Caco-2 (cell line): ENCODE measurements around the gene ILF3. TPM values are rescaled to one million over a fixed set of nuclear protein-coding genes. Genes with fewer than 3 reads are reported as not detected.

Source experiments
- BruUV-seq: library from RNA; stranded (reverse); fragments of 400-500 nt; replicated peaks from 2 replicates; lab custom pipeline; 2021; lab: Mats Ljungman, UMichigan
- CTCF ChIA-PET: fragments of 300-600 bp; sonication (Branson Sonifier 250); formaldehyde crosslinking; loops from one replicate; lab custom pipeline; 2022; ENCODE audit warnings: antibody characterized with exemption; lab: Charles Lee
- POLR2A ChIA-PET: fragments of 300-600 bp; sonication (Branson Sonifier 250); formaldehyde crosslinking; loops from one replicate; lab custom pipeline; 2022; ENCODE audit warnings: antibody characterized with exemption; lab: Charles Lee
- DNase-seq, 2 experiments: peaks; one replicate each; pipeline versions ENCODE4 v3.0.0 to v3.0.0-alpha.2; 2020 to 2022
- H3K27me3 ChIP-seq: replicated peaks from 2 replicates; pipeline ENCODE4 v1.6.0; 2011; ENCODE audit warnings: low read length; ENCODE audit not compliant: control insufficient read depth, insufficient read depth
- H3K36me3 ChIP-seq: 2 replicates; pipeline ENCODE4 v1.5.1; 2011; ENCODE audit warnings: low read length; ENCODE audit not compliant: control insufficient read depth, insufficient read depth
- H3K4me1 ChIP-seq: fragments of 250-450 bp; sonication (Bioruptor Pico); 2 replicates; pipeline ENCODE4 v1.5.1; 2020; ENCODE audit warnings: mild to moderate bottlenecking
- H3K4me3 ChIP-seq: 2 replicates; pipeline ENCODE4 v1.5.1; 2011; ENCODE audit warnings: low read depth, mild to moderate bottlenecking, control low read depth, low read length
- H3K9me3 ChIP-seq: fragments of 250-450 bp; sonication (Bioruptor Pico); 2 replicates; pipeline ENCODE4 v1.5.1; 2020; ENCODE audit warnings: mild to moderate bottlenecking, moderate library complexity
- H3K27ac Mint-ChIP-seq: one replicate; pipeline ENCODE4 v1.8.0; 2022; ENCODE audit warnings: mixed read lengths; ENCODE audit not compliant: unreplicated experiment
- H3K27me3 Mint-ChIP-seq: one replicate; pipeline ENCODE4 v1.8.0; 2022; ENCODE audit warnings: mixed read lengths; ENCODE audit not compliant: insufficient read depth, unreplicated experiment
- H3K36me3 Mint-ChIP-seq: one replicate; pipeline ENCODE4 v1.8.0; 2022; ENCODE audit warnings: mild to moderate bottlenecking, mixed read lengths; ENCODE audit not compliant: insufficient read depth, unreplicated experiment
- H3K4me1 Mint-ChIP-seq: one replicate; pipeline ENCODE4 v1.8.0; 2022; ENCODE audit warnings: low read depth, mixed read lengths; ENCODE audit not compliant: unreplicated experiment
- H3K4me3 Mint-ChIP-seq: one replicate; pipeline ENCODE4 v1.8.0; 2022; ENCODE audit warnings: mild to moderate bottlenecking, moderate library complexity, mixed read lengths; ENCODE audit not compliant: unreplicated experiment
- H3K9me3 Mint-ChIP-seq: one replicate; pipeline ENCODE4 v1.8.0; 2022; ENCODE audit warnings: mixed read lengths; ENCODE audit not compliant: unreplicated experiment
- intact Hi-C: fragments of 100-400 bp; cut with micrococcal nuclease; formaldehyde crosslinking; loops from one replicate; pipeline ENCODE4 v1.10.0; 2022; ENCODE audit not compliant: unreplicated experiment
- total RNA-seq: library from RNA; stranded (reverse); gene quantifications from 2 replicates; pipeline ENCODE4 v1.2.3, GENCODE V29; 2022
- TF ChIP-seq, protein P1 (sequence below), 2 experiments: fragments of 200-600 bp in 1 of 2; IDR thresholded peaks; 1 replicate in 1 of 2; 2 replicates in 1 of 2; pipeline versions ENCODE4 v1.5.1 to v1.8.0; 2011 to 2022; ENCODE audit warnings: antibody characterized with exemption in 1 of 2, control low read depth in 1 of 2, inconsistent platforms in 1 of 2, low read depth in 1 of 2, low read length in 1 of 2, mild to moderate bottlenecking in 1 of 2, moderate library complexity in 1 of 2; ENCODE audit not compliant: insufficient read depth in 1 of 2, severe bottlenecking in 1 of 2, unreplicated experiment in 1 of 2

Gene ILF3
- total RNA-seq, 1 experiment from 2014 or later = 399 TPM

DNA sequence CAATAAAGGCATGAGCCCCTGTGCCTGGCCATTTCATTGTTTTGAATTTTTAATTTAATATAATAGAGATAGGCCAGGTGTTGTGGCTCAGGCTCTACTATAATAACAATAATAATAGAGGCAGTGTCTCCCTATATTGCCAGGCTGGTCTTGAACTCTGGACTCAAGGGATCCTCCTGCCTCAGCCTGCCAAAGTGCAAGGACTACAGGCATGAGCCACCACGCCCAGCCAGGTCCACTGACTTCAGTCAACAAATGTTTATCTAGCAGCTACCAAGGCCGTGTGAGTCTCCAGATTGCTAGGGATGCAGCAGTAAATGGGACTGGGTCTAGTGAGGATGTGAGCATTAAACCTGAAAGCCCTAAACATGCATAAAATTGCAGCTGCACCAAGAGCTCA is 13.8 kb upstream of the ILF3 start:
- no peak overlapping the region for H3K4me3 ChIP-seq
- no TSS peak for BruUV-seq
- Mint-ChIP-seq H3K9me3 (no peaks in the 10 kb centered on the region), H3K4me3 (no peak overlapping the region), H3K27ac (no peak overlapping the region), H3K36me3 (peaks cover 84% of the 10 kb centered on the region), H3K4me1 (peaks cover 10% of the 10 kb centered on the region), H3K27me3 (no peaks in the 10 kb centered on the region)
- H3K27me3 ChIP-seq = no peaks in the 10 kb centered on the region
- H3K4me1 ChIP-seq = peaks cover 6% of the 10 kb centered on the region
- no peaks in the 10 kb centered on the region for H3K9me3 ChIP-seq
- ChIA-PET CTCF (no interaction called here), POLR2A (interaction anchor here (0.6 kb wide), 1 partner anchor 409 kb away, joined by 4 read pairs; the partner anchor contains the start of gene S1PR2)
- TF ChIP-seq, protein P1, sequence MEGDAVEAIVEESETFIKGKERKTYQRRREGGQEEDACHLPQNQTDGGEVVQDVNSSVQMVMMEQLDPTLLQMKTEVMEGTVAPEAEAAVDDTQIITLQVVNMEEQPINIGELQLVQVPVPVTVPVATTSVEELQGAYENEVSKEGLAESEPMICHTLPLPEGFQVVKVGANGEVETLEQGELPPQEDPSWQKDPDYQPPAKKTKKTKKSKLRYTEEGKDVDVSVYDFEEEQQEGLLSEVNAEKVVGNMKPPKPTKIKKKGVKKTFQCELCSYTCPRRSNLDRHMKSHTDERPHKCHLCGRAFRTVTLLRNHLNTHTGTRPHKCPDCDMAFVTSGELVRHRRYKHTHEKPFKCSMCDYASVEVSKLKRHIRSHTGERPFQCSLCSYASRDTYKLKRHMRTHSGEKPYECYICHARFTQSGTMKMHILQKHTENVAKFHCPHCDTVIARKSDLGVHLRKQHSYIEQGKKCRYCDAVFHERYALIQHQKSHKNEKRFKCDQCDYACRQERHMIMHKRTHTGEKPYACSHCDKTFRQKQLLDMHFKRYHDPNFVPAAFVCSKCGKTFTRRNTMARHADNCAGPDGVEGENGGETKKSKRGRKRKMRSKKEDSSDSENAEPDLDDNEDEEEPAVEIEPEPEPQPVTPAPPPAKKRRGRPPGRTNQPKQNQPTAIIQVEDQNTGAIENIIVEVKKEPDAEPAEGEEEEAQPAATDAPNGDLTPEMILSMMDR (IDR thresholded peaks at IDR 0.05; ENCODE audit: insufficient read depth in 1 of 2, low read depth in 1 of 2, low read length in 1 of 2, severe bottlenecking in 1 of 2, unreplicated experiment in 1 of 2) = no peak
- DNase-seq = no peak
- no peaks in the 10 kb centered on the region; the same call in 1 of the 2 replicates for H3K36me3 ChIP-seq
- intact Hi-C loops = no loop called here

DNA sequence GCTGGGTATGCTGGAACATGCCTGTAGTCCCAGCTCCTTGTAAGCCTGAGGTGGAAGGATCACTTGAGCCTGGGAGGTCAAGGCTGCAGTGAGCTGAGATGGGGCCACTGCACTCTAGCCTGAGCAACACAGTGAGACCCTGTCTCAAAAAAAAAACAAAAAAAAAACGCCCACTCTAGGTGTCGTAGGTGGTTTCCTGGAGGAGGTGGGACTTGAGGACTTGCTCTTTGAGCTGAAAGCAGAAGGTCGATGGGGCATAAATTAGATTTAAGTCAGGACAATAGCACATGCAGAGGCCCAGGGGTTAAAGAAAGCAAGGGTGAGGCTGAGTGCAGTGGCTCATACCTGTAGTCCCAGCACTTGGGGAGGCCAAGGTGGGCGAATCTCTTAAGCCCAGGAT is 12.9 kb upstream of the ILF3 start:
- Mint-ChIP-seq H3K27me3 (no peaks in the 10 kb centered on the region), H3K9me3 (no peaks in the 10 kb centered on the region), H3K4me3 (no peak overlapping the region), H3K36me3 (peaks cover 77% of the 10 kb centered on the region), H3K27ac (peak overlapping the region; percentile 39), H3K4me1 (peaks cover 10% of the 10 kb centered on the region)
- ChIA-PET POLR2A (no interaction called here), CTCF (no interaction called here)
- Histone ChIP-seq H3K4me3 (no peak overlapping the region), H3K36me3 (no peaks in the 10 kb centered on the region; the same call in 1 of the 2 replicates), H3K27me3 (no peaks in the 10 kb centered on the region), H3K4me1 (peaks cover 6% of the 10 kb centered on the region), H3K9me3 (no peaks in the 10 kb centered on the region)
- no peak for DNase-seq
- TF ChIP-seq, protein P1 (IDR thresholded peaks at IDR 0.05; ENCODE audit: insufficient read depth in 1 of 2, low read depth in 1 of 2, low read length in 1 of 2, severe bottlenecking in 1 of 2, unreplicated experiment in 1 of 2) = no peak
- BruUV-seq = no TSS peak
- intact Hi-C loops = no loop called here

DNA sequence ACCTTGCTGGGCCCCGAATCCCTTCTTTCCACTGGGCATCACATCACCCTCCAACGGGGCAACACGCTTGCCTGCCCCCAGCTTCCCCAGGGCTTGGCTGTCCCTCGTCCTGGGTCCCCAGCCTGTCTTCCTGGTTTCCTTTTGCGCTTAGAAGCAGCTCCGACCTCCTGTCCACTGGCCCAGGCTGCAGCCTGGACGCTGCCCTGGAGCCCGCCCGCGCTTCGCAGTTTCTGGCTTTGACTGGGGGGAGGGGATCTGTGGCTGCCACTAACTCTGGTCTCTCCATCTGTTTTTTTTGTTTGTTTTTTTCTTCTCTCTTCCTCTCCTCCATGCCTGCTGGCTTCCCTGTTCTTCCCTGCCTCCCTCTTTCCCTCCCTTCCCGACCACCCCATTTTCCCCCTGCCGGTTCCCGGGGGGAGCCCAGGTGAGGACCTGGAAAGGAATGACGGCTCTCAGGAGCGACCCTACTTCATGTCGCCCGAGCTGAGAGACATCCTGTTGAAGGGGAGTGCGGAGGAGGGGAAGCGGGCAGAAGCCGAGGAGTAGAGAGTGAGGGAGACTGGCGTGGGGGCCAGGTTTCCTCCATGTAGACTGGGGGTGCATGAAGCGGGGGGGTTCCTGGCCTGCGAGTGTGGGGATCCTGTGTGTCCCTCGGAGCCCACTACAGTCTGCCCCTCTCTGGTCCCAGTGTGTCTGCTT is 11.5 kb upstream of the ILF3 start:
- H3K4me1 Mint-ChIP-seq = peaks cover 10% of the 10 kb centered on the region
- POLR2A ChIA-PET = no interaction called here
- no peak for DNase-seq
- no peak overlapping the region for H3K4me3 ChIP-seq
- peaks cover 66% of the 10 kb centered on the region for H3K36me3 Mint-ChIP-seq
- peaks cover 6% of the 10 kb centered on the region for H3K4me1 ChIP-seq
- no peaks in the 10 kb centered on the region for H3K9me3 ChIP-seq
- TF ChIP-seq, protein P1 (IDR thresholded peaks at IDR 0.05; ENCODE audit: insufficient read depth in 1 of 2, low read depth in 1 of 2, low read length in 1 of 2, severe bottlenecking in 1 of 2, unreplicated experiment in 1 of 2) = no peak
- H3K36me3 ChIP-seq = no peaks in the 10 kb centered on the region; the same call in 1 of the 2 replicates
- CTCF ChIA-PET = no interaction called here
- H3K27me3 Mint-ChIP-seq = no peaks in the 10 kb centered on the region
- H3K27me3 ChIP-seq = no peaks in the 10 kb centered on the region
- no peaks in the 10 kb centered on the region for H3K9me3 Mint-ChIP-seq
- BruUV-seq = no TSS peak
- peak overlapping the region; percentile 45 for H3K27ac Mint-ChIP-seq
- no peak overlapping the region for H3K4me3 Mint-ChIP-seq
- intact Hi-C loops = no loop called here
